Measurements from ENCODE around the gene SYDE1. TPM values are rescaled to one million over a fixed set of nuclear protein-coding genes. Genes with fewer than 3 reads are reported as not detected.

The SYDE1 gene
- total and polyA plus RNA-seq, 2 of the 4 experiments (the other 2 are of a cell fraction): 19.4 to 64.9 TPM

DNA sequence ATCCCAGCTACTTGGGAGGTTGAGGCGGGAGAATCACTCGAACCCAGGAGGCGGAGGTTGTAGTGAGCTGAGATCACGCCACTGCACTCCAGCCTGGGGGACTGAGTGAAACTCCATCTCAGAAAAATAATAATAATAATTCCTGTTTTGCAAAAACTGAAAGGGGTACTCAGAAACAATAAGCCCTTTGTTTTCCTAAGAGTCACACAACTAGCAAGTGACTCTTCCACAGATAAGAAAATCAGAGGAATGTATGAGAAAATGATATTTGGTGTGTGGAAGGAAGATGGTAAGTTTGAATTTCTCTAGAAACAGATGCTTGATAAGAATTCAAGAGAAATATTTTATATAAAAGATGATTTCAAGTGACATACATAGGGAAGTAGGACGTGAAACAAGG is 35.1 kb downstream of the SYDE1 start:
- intact Hi-C loops (cut with micrococcal nuclease) (no loop called here), dilution Hi-C loops (cut with HindIII; ENCODE audit: low sequenced_read_pairs, unreplicated experiment) (no loop called here), in situ Hi-C loops (cut with MboI; ENCODE audit: low sequenced_read_pairs) (no loop called here)
- H2AK5ac ChIP-seq (ENCODE audit: low read depth, low read length): no peak overlapping the region
- H2AFZ ChIP-seq (replicated peaks; ENCODE audit: low read length, poor library complexity): no peak overlapping the region
- no peak overlapping the region for H3K4ac ChIP-seq (ENCODE audit: low read depth, low read length)
- no peak overlapping the region for H3K4me3 ChIP-seq (ENCODE audit: insufficient read depth, low read depth, low read length)
- H4K20me1 ChIP-seq (ENCODE audit: insufficient read depth, low read length): no peaks in the 10 kb centered on the region
- no peak overlapping the region for H3K18ac ChIP-seq (ENCODE audit: low read depth, low read length)
- no peak overlapping the region for H2BK20ac ChIP-seq (ENCODE audit: low read depth, low read length)
- no peaks in the 10 kb centered on the region for H3K27me3 ChIP-seq (ENCODE audit: control insufficient read depth, insufficient read depth, low read length)
- no peak overlapping the region for H2AK9ac ChIP-seq (replicated peaks; ENCODE audit: low read depth, low read length, poor library complexity)
- no peak overlapping the region for H2BK5ac ChIP-seq (ENCODE audit: low read depth, low read length, poor library complexity, severe bottlenecking)
- H3K56ac ChIP-seq (ENCODE audit: extremely low read depth, insufficient read depth, low read length): no peak overlapping the region
- POLR2A ChIA-PET (ENCODE audit: unreplicated experiment): no interaction called here
- H3K23ac ChIP-seq (ENCODE audit: low read depth, low read length): no peak overlapping the region
- DNase-seq (no peak), ATAC-seq (ENCODE audit: low read depth) (no peak)
- WGBS, 2 experiments (ENCODE audit: extremely low coverage in 2 of 2, insufficient read length in 1 of 2): no CpG with 5 or more reads among the region's 5 CpGs
- CTCF ChIA-PET: no interaction called here
- H3K27ac ChIP-seq (ENCODE audit: insufficient read depth, low read length): no peak overlapping the region
- H2BK120ac ChIP-seq (ENCODE audit: low read depth, low read length): no peak overlapping the region
- BruUV-seq (replicated peaks): no TSS peak
- no peak overlapping the region for H4K91ac ChIP-seq (ENCODE audit: insufficient read depth, low read depth, low read length)
- H3K14ac ChIP-seq (replicated peaks; ENCODE audit: low read depth, low read length): no peak overlapping the region
- peaks cover 15% of the 10 kb centered on the region for H3K9me3 ChIP-seq (ENCODE audit: control insufficient read depth, insufficient read depth, low read length)
- peaks cover 10% of the 10 kb centered on the region for H3K4me1 ChIP-seq (ENCODE audit: control insufficient read depth, insufficient read depth, low read length)
- H4K5ac ChIP-seq (ENCODE audit: low read depth, low read length): no peak overlapping the region
- H3K4me2 ChIP-seq (ENCODE audit: low read depth, low read length): no peak overlapping the region
- TF ChIP-seq BHLHE40 (IDR thresholded peaks at IDR 0.05; ENCODE audit: low read depth, low read length): no peak
- TF ChIP-seq FOS (IDR thresholded peaks at IDR 0.05; ENCODE audit: low read depth, low read length): no peak
- H2BK15ac ChIP-seq (ENCODE audit: low read depth, low read length): no peak overlapping the region; the same call in 2 of the 3 replicates
- H3K79me1 ChIP-seq (ENCODE audit: low read depth in 1 of 2, low read length in 2 of 2): no peaks in the 10 kb centered on the region
- no peak overlapping the region for H3K9ac ChIP-seq (ENCODE audit: low read depth, low read length)
- H4K8ac ChIP-seq (ENCODE audit: low read depth in 2 of 2, low read length in 2 of 2): no peak overlapping the region
- 0 out of 2 replicates have a peak, but pooled peaks cover 2% of the 10 kb centered on the region for H3K9me1 ChIP-seq (ENCODE audit: insufficient read depth, low read length)
- H3K36me3 ChIP-seq (ENCODE audit: control insufficient read depth, insufficient read depth, low read length): no peaks in the 10 kb centered on the region

All from IMR-90 (cell line).